GM18508 (cell line): ENCODE measurements around the gene LGI4.
"Not testable (repeated sequence)": the region's sequence is repeated elsewhere in the genome, so short reads cannot be mapped to it uniquely, and the experiment has no call there.

Experiments used
- ATAC-seq: cut with Tn5 transposase; IDR thresholded peaks from one replicate; pipeline ENCODE4 v1.9.1; 2021; ENCODE audit warnings: moderate number of reproducible peaks; ENCODE audit not compliant: insufficient read depth, unreplicated experiment

Gene LGI4

GRCh38 chr19:35161434-35161743 is 26.5 kb upstream of the LGI4 start:
- ATAC-seq, result no peak

GRCh38 chr19:35160629-35161433 is 26.0 kb upstream of the LGI4 start:
- no peak for ATAC-seq

- no peak for ATAC-seq
These were observed 24.7 kb upstream of the LGI4 start for GRCh38 chr19:35159606-35160005.

- no peak for ATAC-seq
These were observed 22.6 kb upstream of the LGI4 start for GRCh38 chr19:35157431-35157830.

- no peak for ATAC-seq
These were observed 21.8 kb upstream of the LGI4 start for GRCh38 chr19:35156673-35157014.

GRCh38 chr19:35155981-35156672 is 21.3 kb upstream of the LGI4 start:
- no peak for ATAC-seq

GRCh38 chr19:35155441-35155840 is 20.6 kb upstream of the LGI4 start:
- no peak for ATAC-seq

GRCh38 chr19:35154525-35155406 is 19.9 kb upstream of the LGI4 start, which contains the start of gene FXYD5:
TSS of gene FXYD5 (plus strand) at chr19:35154735. CDS start at chr19:35155551, 816 bp downstream.
- ATAC-seq, result no peak

- ATAC-seq, result no peak
These were observed 19.1 kb upstream of the LGI4 start for GRCh38 chr19:35153701-35154524.

- not testable (repeated sequence) for ATAC-seq
These were observed 18.3 kb upstream of the LGI4 start for GRCh38 chr19:35153129-35153522.

- no peak for ATAC-seq
These were observed 16.6 kb upstream of the LGI4 start for GRCh38 chr19:35151273-35152065.

GRCh38 chr19:35150445-35150844 is 15.6 kb upstream of the LGI4 start:
- ATAC-seq, result no peak

- no peak for ATAC-seq
These were observed 14.6 kb upstream of the LGI4 start for GRCh38 chr19:35149463-35149862.

GRCh38 chr19:35146746-35147459 is 12.0 kb upstream of the LGI4 start:
- no peak for ATAC-seq

GRCh38 chr19:35144600-35145436 is 10.0 kb upstream of the LGI4 start:
- ATAC-seq, result no peak

GRCh38 chr19:35144259-35144599 is 9.4 kb upstream of the LGI4 start:
- no peak for ATAC-seq

GRCh38 chr19:35143818-35144217 is 9.0 kb upstream of the LGI4 start:
- no peak for ATAC-seq

GRCh38 chr19:35143231-35143715 is 8.4 kb upstream of the LGI4 start, which contains the start of gene FXYD7:
TSS of gene FXYD7 (plus strand) at chr19:35143255. CDS start at chr19:35143334, 79 bp downstream.
- ATAC-seq, result no peak
